Measurements from ENCODE around the gene CEP63. TPM values are rescaled to one million over a fixed set of nuclear protein-coding genes. Genes with fewer than 3 reads are reported as not detected.

CEP63 gene
- total and polyA plus RNA-seq, 12 donors = 20.1 to 38.8 (median 30.8) TPM

- WGBS, 2 donors = 2 to 4% methylated on average over 17 of the region's 17 CpGs
- H3K27ac ChIP-seq = peak overlapping the region; percentile 93 to 99 (median 96)
- no peak for DNase-seq
- H3K27me3 ChIP-seq = no peaks in the 10 kb centered on the region
- peak in 1 of 8 donors; percentile 0 for ATAC-seq
- H3K36me3 ChIP-seq = peaks cover 0 to 16% (median 7%) of the 10 kb centered on the region in 9 donors
- TF ChIP-seq CTCF (IDR thresholded peaks at IDR 0.05) = no peak
- intact Hi-C loops (cut with DNase I) = loop anchor here in 4 of 10 donors (5.0 to 10.0 kb wide), 5 partner anchors 114 to 1764 kb away; partner anchors contain the start of genes AMOTL2 (in 2 of the 4), NPHP3 (in 1 of the 4) and TOPBP1 (in 1 of the 4)
- H3K4me3 ChIP-seq = peak overlapping the region; percentile 71 to 94 (median 79)
- no peaks in the 10 kb centered on the region for H3K9me3 ChIP-seq
- peaks cover 11 to 53% (median 40%) of the 10 kb centered on the region in 9 donors for H3K4me1 ChIP-seq
These were observed 752 bp downstream of the CEP63 start for GRCh38 chr3:134486577-134487041.

DNA sequence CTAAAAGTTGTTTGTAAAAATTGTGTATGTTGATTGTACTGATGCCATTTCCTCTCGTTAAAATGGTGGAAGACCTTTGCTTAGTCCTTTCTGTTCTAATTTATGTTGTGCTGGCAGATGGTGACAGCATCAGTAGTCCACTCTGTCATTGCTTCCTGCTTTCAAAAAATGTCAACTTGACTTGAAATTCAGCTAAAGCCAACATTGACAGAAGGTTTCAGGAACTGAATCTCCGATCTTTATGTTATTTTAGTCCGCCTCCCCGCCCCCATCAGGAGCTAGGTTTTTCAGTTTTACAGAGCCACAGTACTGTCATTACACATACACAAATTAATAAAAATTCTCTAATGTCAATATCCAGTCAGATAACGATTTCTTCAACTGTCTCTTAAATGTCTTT, 1.5 kb downstream of the CEP63 start:
- no peak for TF ChIP-seq CTCF (IDR thresholded peaks at IDR 0.05)
- peak overlapping the region in 5 of 10 donors; percentile 95 to 99 (median 96) for H3K27ac ChIP-seq
- no peaks in the 10 kb centered on the region for H3K27me3 ChIP-seq
- peak overlapping the region in 8 of 10 donors; percentile 71 to 90 (median 79) for H3K4me3 ChIP-seq
- H3K4me1 ChIP-seq = peaks cover 11 to 52% (median 41%) of the 10 kb centered on the region in 9 donors
- DNase-seq (no peak), ATAC-seq (no peak)
- H3K9me3 ChIP-seq = no peaks in the 10 kb centered on the region
- 65 to 66% methylated on average over 5 of the region's 5 CpGs for whole genome bisulfite sequencing, 2 donors
- intact Hi-C loops (cut with DNase I) = loop anchor here in 4 of 10 donors (5.0 to 10.0 kb wide), 5 partner anchors 115 to 1765 kb away; partner anchors contain the start of genes AMOTL2 (in 2 of the 4), NPHP3 (in 1 of the 4) and TOPBP1 (in 1 of the 4)
- peaks cover 0 to 8% (median 0%) of the 10 kb centered on the region in 9 donors for H3K36me3 ChIP-seq

- DNase-seq (no peak), ATAC-seq (no peak)
- Histone ChIP-seq H3K9me3 (peaks cover 0 to 11% (median 0%) of the 10 kb centered on the region in 11 donors), H3K27ac (no peak overlapping the region), H3K36me3 (peaks cover 0 to 29% (median 0%) of the 10 kb centered on the region in 9 donors), H3K27me3 (no peaks in the 10 kb centered on the region), H3K4me3 (no peak overlapping the region), H3K4me1 (peaks cover 0 to 22% (median 11%) of the 10 kb centered on the region in 9 donors)
- no peak for TF ChIP-seq CTCF (IDR thresholded peaks at IDR 0.05)
- intact Hi-C loops (cut with DNase I) = no loop called here
- 80 to 83% methylated on average over 5 of the region's 5 CpGs for WGBS, 2 donors
These were observed 8.6 kb downstream of the CEP63 start for GRCh38 chr3:134494495-134494894.

DNA sequence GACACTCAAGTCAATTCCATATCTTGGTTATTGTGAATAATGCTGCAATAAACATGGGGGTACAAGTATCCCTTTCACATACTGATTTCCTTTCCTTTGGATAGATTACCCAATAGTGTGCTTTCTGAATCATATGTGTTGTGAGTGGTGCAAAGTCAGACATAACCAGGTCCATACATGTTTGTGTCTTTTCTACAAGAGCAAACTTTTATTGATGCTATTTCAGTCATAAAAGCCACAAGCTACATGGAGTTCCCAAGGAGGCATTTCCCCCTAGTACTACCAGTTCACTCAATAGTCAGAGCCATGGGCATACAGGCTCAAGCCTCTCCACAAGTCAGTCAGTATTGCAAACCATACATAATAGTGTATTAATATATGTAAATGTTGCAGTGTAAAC, 10.1 kb downstream of the CEP63 start:
- TF ChIP-seq CTCF (IDR thresholded peaks at IDR 0.05) = no peak
- Histone ChIP-seq H3K9me3 (peaks cover 0 to 11% (median 0%) of the 10 kb centered on the region in 11 donors), H3K4me3 (no peak overlapping the region), H3K27ac (no peak overlapping the region), H3K36me3 (peaks cover 0 to 29% (median 0%) of the 10 kb centered on the region in 9 donors), H3K4me1 (peaks cover 0 to 22% (median 11%) of the 10 kb centered on the region in 9 donors), H3K27me3 (no peaks in the 10 kb centered on the region)
- DNase-seq (no peak), ATAC-seq (no peak)
- intact Hi-C loops (cut with DNase I) = no loop called here

All from heart right ventricle (tissue), 16 donors.